Lung (tissue), 12 donors: ENCODE data around the gene TRIM17. TPM values are rescaled to one million over a fixed set of nuclear protein-coding genes. Genes with fewer than 3 reads are reported as not detected.

Experiments
- ATAC-seq: fragments of 200-7000 bp; cut with Tn5 transposase; one replicate; pipeline ENCODE4 v1.9.1; 2020; ENCODE audit warnings: moderate number of reproducible peaks; ENCODE audit not compliant: insufficient read depth, low FRiP score
- DNase-seq, 3 donors: peaks; one replicate each; pipeline ENCODE4 v3.0.0-alpha.2; 2013 to 2017
- H3K27ac ChIP-seq, 2 donors: one replicate each; pipeline ENCODE4 v1.5.1; 2013; ENCODE audit warnings: mild to moderate bottlenecking in 2 of 2, moderate library complexity in 2 of 2, control low read depth in 1 of 2, inconsistent platforms in 1 of 2, low read depth in 1 of 2, low read length in 1 of 2
- H3K27me3 ChIP-seq, 3 donors: one replicate each; pipeline ENCODE4 v1.5.1; 2013; ENCODE audit warnings: low read length in 2 of 3; ENCODE audit not compliant: control insufficient read depth in 3 of 3, insufficient read depth in 3 of 3
- H3K36me3 ChIP-seq, 4 donors: one replicate each; pipeline ENCODE4 v1.5.1; 2013; ENCODE audit warnings: low read length in 4 of 4, mild to moderate bottlenecking in 1 of 4, moderate library complexity in 1 of 4; ENCODE audit not compliant: control insufficient read depth in 4 of 4, insufficient read depth in 4 of 4
- H3K4me1 ChIP-seq, 5 donors: one replicate each; pipeline ENCODE4 v1.5.1; 2013; ENCODE audit warnings: low read length in 5 of 5, mild to moderate bottlenecking in 2 of 5, moderate library complexity in 1 of 5; ENCODE audit not compliant: control insufficient read depth in 5 of 5, insufficient read depth in 5 of 5
- H3K4me3 ChIP-seq: one replicate; pipeline ENCODE4 v1.5.1; 2013; ENCODE audit warnings: mild to moderate bottlenecking, control low read depth, moderate library complexity
- H3K9ac ChIP-seq, 2 donors: one replicate each; pipeline ENCODE4 v1.5.1; 2013; ENCODE audit warnings: low read length in 2 of 2, control low read depth in 1 of 2; ENCODE audit not compliant: insufficient read depth in 1 of 2
- H3K9me3 ChIP-seq, 4 donors: one replicate each; pipeline ENCODE4 v1.5.1; 2013; ENCODE audit warnings: low read length in 3 of 4, mild to moderate bottlenecking in 1 of 4, moderate library complexity in 1 of 4; ENCODE audit not compliant: control insufficient read depth in 4 of 4, insufficient read depth in 3 of 4
- CTCF ChIP-seq: IDR thresholded peaks from 2 replicates; pipeline ENCODE4 v1.5.1; 2012; ENCODE audit warnings: mild to moderate bottlenecking; ENCODE audit errors: control extremely low read depth, extremely low read depth
- WGBS, 2 donors: extraction: QIAGEN DNeasy Blood & Tissue Kit; methylation state at CpG; one replicate each; pipeline ENCODE4 v1.1.7; 2013; 5-methylcytosine and 5-hydroxymethylcytosine counted together
- polyA plus RNA-seq, 2 donors: library from polyadenylated mRNA; stranded (reverse); fragments of 200-250 nt; gene quantifications; one replicate each; pipeline ENCODE4 v1.2.1, GENCODE V29; 2013
- total RNA-seq, 2 donors: library from RNA; depleted of rRNA in 1 of 2; stranded (reverse); fragments of >200 nt in 1 of 2; gene quantifications; one replicate each; pipeline ENCODE4 v1.2.1, GENCODE V29; 2014 to 2021
- donor health status: control.
- donor health status: control.
- donor health status: Bipolar disorder and iron deficiency.
- donor health status: healthy.
- donor health status: DM: yes; HTN: yes; CAD: no.

Gene TRIM17
- total and polyA plus RNA-seq, 4 donors, result 1.0 to 3.3 (median 1.8) TPM

GRCh38 chr1:228376651-228377631, 39.7 kb downstream of the TRIM17 start:
- ATAC-seq (no peak), DNase-seq (no peak)
- no peak for TF ChIP-seq CTCF
- 94% methylated on average over 31 of the region's 31 CpGs for WGBS, 2 donors
- Histone ChIP-seq H3K36me3 (peaks cover 0 to 5% (median 1%) of the 10 kb centered on the region in 4 donors), H3K9me3 (no peaks in the 10 kb centered on the region), H3K27me3 (no peaks in the 10 kb centered on the region), H3K4me1 (peaks cover 0 to 28% (median 8%) of the 10 kb centered on the region in 5 donors), H3K27ac (no peak overlapping the region), H3K4me3 (no peak overlapping the region), H3K9ac (no peak overlapping the region)

GRCh38 chr1:228376262-228376628, 40.4 kb downstream of the TRIM17 start:
- H3K27me3 ChIP-seq, result no peaks in the 10 kb centered on the region
- H3K36me3 ChIP-seq, result peaks cover 0 to 5% (median 1%) of the 10 kb centered on the region in 4 donors
- ATAC-seq (no peak), DNase-seq (no peak)
- no peak overlapping the region for H3K9ac ChIP-seq
- TF ChIP-seq CTCF, result no peak
- H3K4me1 ChIP-seq, result peaks cover 0 to 28% (median 8%) of the 10 kb centered on the region in 5 donors
- 90 to 95% methylated on average over 3 of the region's 3 CpGs for WGBS, 2 donors
- H3K9me3 ChIP-seq, result no peaks in the 10 kb centered on the region
- no peak overlapping the region for H3K27ac ChIP-seq
- no peak overlapping the region for H3K4me3 ChIP-seq

GRCh38 chr1:228375578-228376261, 40.9 kb downstream of the TRIM17 start:
- WGBS, 2 donors, result 98% methylated on average over 22 of the region's 22 CpGs
- no peak overlapping the region for H3K4me3 ChIP-seq
- ATAC-seq (no peak), DNase-seq (no peak)
- TF ChIP-seq CTCF, result no peak
- H3K4me1 ChIP-seq, result peaks cover 0 to 28% (median 8%) of the 10 kb centered on the region in 5 donors
- H3K36me3 ChIP-seq, result peaks cover 0 to 5% (median 3%) of the 10 kb centered on the region in 4 donors
- no peaks in the 10 kb centered on the region for H3K27me3 ChIP-seq
- no peaks in the 10 kb centered on the region for H3K9me3 ChIP-seq
- peak overlapping the region in 1 of 2 donors; percentile 77 for H3K27ac ChIP-seq
- H3K9ac ChIP-seq, result no peak overlapping the region
